K562 (cell line): ENCODE results near the gene NDUFC2. TPM values are rescaled to one million over a fixed set of nuclear protein-coding genes. Genes with fewer than 3 reads are reported as not detected.
A peak's percentile ranks its signal among the peaks of the same experiment; 100 is the strongest.
"Not testable (repeated sequence)": the region's sequence is repeated elsewhere in the genome, so short reads cannot be mapped to it uniquely, and the experiment has no call there.

ENCODE experiments used
- ATAC-seq: fragments of 200-7000 bp; cut with Tn5 transposase; 3 replicates; pipeline ENCODE4 v1.9.1; 2020; ENCODE audit warnings: moderate library complexity
- BruUV-seq: library from RNA; stranded (reverse); fragments of 400-500 nt; replicated peaks from 2 replicates; lab custom pipeline; 2021; lab: Mats Ljungman, UMichigan
- CTCF ChIA-PET: fragments of 300-600 bp; formaldehyde crosslinking; extraction: SDS; loops from one replicate; lab custom pipeline; 2021; ENCODE audit warnings: low intra/inter-chr PET ratio; lab: Yijun Ruan, JAX
- POLR2A ChIA-PET: fragments of 300-600, 350-650 bp; sonication (Branson Sonifier 250); formaldehyde crosslinking; extraction: SDS; loops from one replicate; lab custom pipeline; 2021; ENCODE audit warnings: antibody characterized with exemption, inconsistent platforms; lab: Yijun Ruan, JAX
- DNase-seq, 4 experiments: peaks; one replicate each; pipeline versions ENCODE4 v3.0.0 to v3.0.0-alpha.2; 2011 to 2018; ENCODE audit warnings: low spot score in 3 of 4, mixed read lengths in 3 of 4; ENCODE audit errors: extremely low read depth in 1 of 4
- FAIRE-seq: peaks from 2 replicates; lab custom pipeline; 2011; peaks lifted over from hg19 to GRCh38; lab: Jason Lieb, UNC
- H2AFZ ChIP-seq: 2 replicates; pipeline ENCODE4 v1.6.0; 2011; ENCODE audit warnings: low read depth, low read length, control low read depth, inconsistent platforms
- H3K27ac ChIP-seq: fragments of 200-600 bp; 3 replicates; pipeline ENCODE4 v1.8.0; 2011; ENCODE audit warnings: low read depth, mild to moderate bottlenecking, control low read depth, inconsistent platforms, low read length, moderate library complexity, mixed read lengths; ENCODE audit errors: extremely low read depth
- H3K27me3 ChIP-seq, 2 experiments: fragments of 300-600 bp in 1 of 2; 2 replicates in 1 of 2; 3 replicates in 1 of 2; pipeline versions ENCODE4 v1.6.0 to v1.8.0; 2011; ENCODE audit warnings: inconsistent platforms in 2 of 2, low read length in 2 of 2, mild to moderate bottlenecking in 1 of 2, mixed read lengths in 1 of 2, moderate library complexity in 1 of 2; ENCODE audit not compliant: control insufficient read depth in 2 of 2, insufficient read depth in 2 of 2
- H3K36me3 ChIP-seq: fragments of 300-600 bp; 3 replicates; pipeline ENCODE4 v1.8.0; 2011; ENCODE audit warnings: mild to moderate bottlenecking, low read length, inconsistent platforms; ENCODE audit not compliant: control insufficient read depth, insufficient read depth
- H3K4me1 ChIP-seq, 2 experiments: fragments of 200-600 bp in 1 of 2; replicated peaks in 1 of 2; 2 replicates in 1 of 2; 3 replicates in 1 of 2; pipeline versions ENCODE4 v1.5.1 to v1.8.0; 2011; ENCODE audit warnings: inconsistent platforms in 2 of 2, low read length in 2 of 2, mild to moderate bottlenecking in 1 of 2, mixed read lengths in 1 of 2, moderate library complexity in 1 of 2; ENCODE audit not compliant: control insufficient read depth in 2 of 2, insufficient read depth in 2 of 2
- H3K4me2 ChIP-seq: 2 replicates; pipeline ENCODE4 v1.6.1; 2011; ENCODE audit warnings: low read length, control low read depth, inconsistent platforms, mixed read lengths; ENCODE audit not compliant: insufficient read depth
- H3K4me3 ChIP-seq: fragments of 200-600 bp; sonication (generic), shearing (Covaris generic); 2 replicates; pipeline ENCODE4 v1.5.1; 2016; ENCODE audit warnings: control low read depth, inconsistent platforms
- H3K79me2 ChIP-seq: fragments of 200-600 bp; 3 replicates; pipeline ENCODE4 v1.8.0; 2011; ENCODE audit warnings: low read length, inconsistent platforms; ENCODE audit not compliant: control insufficient read depth, insufficient read depth
- H3K9ac ChIP-seq, 2 experiments: 2 replicates each; pipeline versions ENCODE4 v1.6.0 to v1.6.1; 2011; ENCODE audit warnings: low read depth in 2 of 2, low read length in 2 of 2, control low read depth in 1 of 2, inconsistent platforms in 1 of 2, mild to moderate bottlenecking in 1 of 2, mixed read lengths in 1 of 2; ENCODE audit not compliant: insufficient read depth in 1 of 2
- H3K9me1 ChIP-seq: one replicate; pipeline ENCODE4 v1.6.0; 2011; ENCODE audit warnings: inconsistent platforms, mild to moderate bottlenecking, low read length, moderate library complexity; ENCODE audit not compliant: control insufficient read depth, insufficient read depth
- H3K9me3 ChIP-seq: replicated peaks from 2 replicates; pipeline ENCODE4 v1.5.1; 2011; ENCODE audit warnings: low read depth, low read length, inconsistent platforms; ENCODE audit not compliant: control insufficient read depth, insufficient read depth
- H4K20me1 ChIP-seq: replicated peaks from 2 replicates; pipeline ENCODE4 v1.6.1; 2011; ENCODE audit warnings: low read length, inconsistent platforms, mixed read lengths; ENCODE audit not compliant: control insufficient read depth, insufficient read depth
- CBFA2T2 ChIP-seq: fragments of 450-650 bp; conservative IDR thresholded peaks from 2 replicates; pipeline ENCODE4 v1.6.1; 2017; ENCODE audit warnings: mild to moderate bottlenecking
- CBFA2T3 ChIP-seq: fragments of 450-650 bp; IDR thresholded peaks from 2 replicates; pipeline ENCODE4 v1.6.1; 2017
- CBX5 ChIP-seq: IDR thresholded peaks from 2 replicates; pipeline ENCODE4 v1.6.1; 2014; ENCODE audit warnings: low read depth, borderline replicate concordance
- CEBPB ChIP-seq: fragments of 450-650 bp; IDR thresholded peaks from 2 replicates; pipeline ENCODE4 v1.6.1; 2016; ENCODE audit warnings: missing genetic modification characterization, missing compliant biosample characterization
- DMBX1 ChIP-seq: fragments of 250-450 bp; sonication (Bioruptor Pico); IDR thresholded peaks from 2 replicates; pipeline ENCODE4 v1.8.0; 2022; ENCODE audit warnings: inconsistent platforms, mild to moderate bottlenecking, moderate library complexity, borderline replicate concordance
- EHMT2 ChIP-seq: fragments of 450-650 bp; IDR thresholded peaks from 2 replicates; pipeline ENCODE4 v1.6.1; 2018; ENCODE audit warnings: antibody characterized with exemption
- KHSRP ChIP-seq: fragments of 450-650 bp; IDR thresholded peaks from 2 replicates; pipeline ENCODE4 v1.6.1; 2017
- MEIS2 ChIP-seq: fragments of 450-650 bp; IDR thresholded peaks from 2 replicates; pipeline ENCODE4 v1.6.1; 2014; ENCODE audit warnings: mild to moderate bottlenecking; ENCODE audit not compliant: partially characterized antibody
- NCOA1 ChIP-seq: fragments of 450-650 bp; IDR thresholded peaks from 2 replicates; pipeline ENCODE4 v1.6.1; 2016; ENCODE audit warnings: low read depth
- NCOA6 ChIP-seq: fragments of 450-650 bp; IDR thresholded peaks from 2 replicates; pipeline ENCODE4 v1.6.1; 2017; ENCODE audit warnings: mild to moderate bottlenecking
- NFE2 ChIP-seq: IDR thresholded peaks from 2 replicates; pipeline ENCODE4 v1.6.1; 2014; ENCODE audit warnings: antibody characterized with exemption, low read depth
- RAD21 ChIP-seq, 2 experiments: fragments of 250-450 bp in 1 of 2; fragments of 450-650 bp in 1 of 2; sonication (Bioruptor Pico) in 1 of 2; formaldehyde crosslinking in 1 of 2; IDR thresholded peaks in 1 of 2; conservative IDR thresholded peaks in 1 of 2; 2 replicates each; pipeline versions ENCODE4 v1.4.0 to v1.8.0; 2020 to 2022; ENCODE audit warnings: mild to moderate bottlenecking in 2 of 2, moderate library complexity in 1 of 2
- SMARCA4 ChIP-seq: fragments of 450-650 bp; IDR thresholded peaks from 2 replicates; pipeline ENCODE4 v1.6.1; 2016
- SOX6 ChIP-seq: fragments of 450-650 bp; IDR thresholded peaks from 2 replicates; pipeline ENCODE4 v1.6.1; 2014; ENCODE audit warnings: mild to moderate bottlenecking
- TCF3 ChIP-seq: sonication (generic); formaldehyde crosslinking; IDR thresholded peaks from 2 replicates; pipeline ENCODE4 v1.4.0; 2020; ENCODE audit warnings: mild to moderate bottlenecking, missing genetic modification reagents
- WGBS: fragments of 100-300 bp; shearing (Covaris generic); methylation state at CpG from one replicate; pipeline ENCODE4 v1.1.6; 2016; ENCODE audit warnings: low coverage, mixed read lengths; ENCODE audit not compliant: insufficient coverage; ENCODE audit errors: missing lambda C conversion rate; 5-methylcytosine and 5-hydroxymethylcytosine counted together
- in situ Hi-C: fragments of 300-500 bp; cut with MboI; formaldehyde crosslinking; loops from 4 replicates; pipeline ENCODE4 v1.15.0; 2018; ENCODE audit warnings: inconsistent platforms, mixed read lengths
- intact Hi-C: fragments of 100-400 bp; cut with micrococcal nuclease; formaldehyde crosslinking; loops from 2 replicates; pipeline ENCODE4 v1.14.2; 2022
- polyA plus RNA-seq, 8 experiments: library from polyadenylated mRNA; depleted of rRNA in 4 of 8; stranded (reverse) in 5 of 8; unstranded in 3 of 8; fragments of >200 nt; fragmentation: Nextera tagmentation in 2 of 8; fragmentation: Illumina TruSeq in 1 of 8; extraction: Ambion mirVana in 2 of 8; extraction: Trizol in 1 of 8; gene quantifications; 2 replicates each; pipeline versions ENCODE4 v1.2.1 to v1.2.3, GENCODE V29; 2011 to 2014; ENCODE audit warnings: inconsistent platforms in 1 of 8, missing spikeins in 1 of 8
- total RNA-seq, 7 experiments: library from RNA; depleted of rRNA in 6 of 7; stranded (reverse); fragments of >200 nt in 6 of 7; fragmentation: Illumina TruSeq in 2 of 7; extraction: Trizol in 2 of 7; gene quantifications; 2 replicates each; pipeline versions ENCODE4 v1.2.1 to v1.2.3, GENCODE V29; 2011 to 2021; ENCODE audit warnings: low replicate concordance in 1 of 7
- TF ChIP-seq, protein P1 (sequence below): IDR thresholded peaks from 3 replicates; pipeline ENCODE4 v1.6.1; 2011; ENCODE audit warnings: borderline replicate concordance, mild to moderate bottlenecking, moderate library complexity; ENCODE audit not compliant: insufficient read length; ENCODE audit errors: extremely low read depth

The NDUFC2 gene
- total and polyA plus RNA-seq, 9 of the 15 experiments (the other 6 are each of a cell fraction or from before 2014, with no cell fraction given), result 168 to 1,119 (median 442) TPM

DNA sequence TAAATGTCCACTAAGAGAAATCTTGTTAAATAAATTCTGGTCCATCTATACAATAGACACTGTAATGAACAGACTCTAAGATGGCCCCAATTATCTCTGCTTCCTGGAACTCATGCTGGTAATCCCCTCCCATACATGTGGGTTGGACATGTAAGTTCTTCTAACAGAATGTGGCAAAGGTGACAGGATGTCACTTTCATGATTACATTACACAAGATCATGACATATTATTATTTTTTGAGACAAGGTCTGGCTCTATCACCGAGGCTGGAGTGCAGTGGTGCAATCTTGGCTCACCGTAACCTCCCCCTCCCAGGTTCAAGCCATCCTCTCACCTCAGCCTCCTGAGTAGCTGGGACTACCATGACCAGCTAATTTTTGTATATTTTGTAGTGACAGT, 14.6 kb upstream of the NDUFC2 start (continued):
- TF ChIP-seq TCF3 (CRISPR knock-in tag) (peak; percentile 16; the same call in 1 of the 2 replicates), NCOA6 (no peak), KHSRP (no peak), NCOA1 (no peak), SMARCA4 (no peak), MEIS2 (peak; percentile 35), CEBPB (tag) (peak; percentile 59)
- TF ChIP-seq, protein P1, sequence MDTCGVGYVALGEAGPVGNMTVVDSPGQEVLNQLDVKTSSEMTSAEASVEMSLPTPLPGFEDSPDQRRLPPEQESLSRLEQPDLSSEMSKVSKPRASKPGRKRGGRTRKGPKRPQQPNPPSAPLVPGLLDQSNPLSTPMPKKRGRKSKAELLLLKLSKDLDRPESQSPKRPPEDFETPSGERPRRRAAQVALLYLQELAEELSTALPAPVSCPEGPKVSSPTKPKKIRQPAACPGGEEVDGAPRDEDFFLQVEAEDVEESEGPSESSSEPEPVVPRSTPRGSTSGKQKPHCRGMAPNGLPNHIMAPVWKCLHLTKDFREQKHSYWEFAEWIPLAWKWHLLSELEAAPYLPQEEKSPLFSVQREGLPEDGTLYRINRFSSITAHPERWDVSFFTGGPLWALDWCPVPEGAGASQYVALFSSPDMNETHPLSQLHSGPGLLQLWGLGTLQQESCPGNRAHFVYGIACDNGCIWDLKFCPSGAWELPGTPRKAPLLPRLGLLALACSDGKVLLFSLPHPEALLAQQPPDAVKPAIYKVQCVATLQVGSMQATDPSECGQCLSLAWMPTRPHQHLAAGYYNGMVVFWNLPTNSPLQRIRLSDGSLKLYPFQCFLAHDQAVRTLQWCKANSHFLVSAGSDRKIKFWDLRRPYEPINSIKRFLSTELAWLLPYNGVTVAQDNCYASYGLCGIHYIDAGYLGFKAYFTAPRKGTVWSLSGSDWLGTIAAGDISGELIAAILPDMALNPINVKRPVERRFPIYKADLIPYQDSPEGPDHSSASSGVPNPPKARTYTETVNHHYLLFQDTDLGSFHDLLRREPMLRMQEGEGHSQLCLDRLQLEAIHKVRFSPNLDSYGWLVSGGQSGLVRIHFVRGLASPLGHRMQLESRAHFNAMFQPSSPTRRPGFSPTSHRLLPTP, result no peak

DNA sequence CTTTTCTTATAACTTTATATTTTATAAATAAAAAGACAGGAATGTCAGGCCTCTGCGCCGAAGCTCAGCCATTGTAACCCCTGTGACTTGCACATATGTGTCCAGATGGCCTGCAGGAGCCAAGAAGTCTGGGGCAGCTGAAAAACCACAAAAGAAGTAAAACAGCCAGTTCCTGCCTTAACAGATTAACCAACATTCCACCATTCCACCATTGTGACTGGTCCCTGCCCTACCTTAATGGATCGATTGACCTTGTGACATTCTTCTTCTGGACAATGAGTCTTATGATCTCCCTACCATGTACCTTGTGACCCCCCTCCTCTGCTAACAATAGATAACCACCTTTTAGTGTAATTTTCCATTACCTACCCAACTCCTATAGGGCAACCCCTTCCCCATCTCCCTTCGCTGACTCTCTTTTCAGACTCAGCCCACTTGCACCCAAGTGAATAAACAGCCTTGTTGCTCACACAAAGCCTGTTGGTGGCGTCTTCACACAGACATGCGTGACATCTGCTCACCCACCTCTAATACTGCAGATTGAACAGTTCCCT, 6.9 kb upstream of the NDUFC2 start:
- peak overlapping the region; percentile 20; the same call in 1 of the 2 replicates for H2AFZ ChIP-seq
- H3K9me3 ChIP-seq, H3K79me2 ChIP-seq, in situ Hi-C loops, H3K4me1 ChIP-seq, H3K4me2 ChIP-seq, BruUV-seq, H3K9me1 ChIP-seq, H3K4me3 ChIP-seq, FAIRE-seq, H3K36me3 ChIP-seq, H3K27me3 ChIP-seq, CTCF ChIA-PET, ATAC-seq, H3K9ac ChIP-seq, H3K27ac ChIP-seq, DNase-seq, H4K20me1 ChIP-seq: not testable (repeated sequence)
- peak; percentile 7; the same call in 1 of the 2 replicates for TF ChIP-seq NFE2
- TF ChIP-seq CBFA2T3, result peak; percentile 25; the same call in 1 of the 2 replicates
- TF ChIP-seq RAD21 (CRISPR knock-in tag; conservative IDR thresholded peaks at IDR 0.05 in 1 of 2, IDR thresholded peaks at IDR 0.05 in 1 of 2), result 0 out of 4 replicates have a peak, but pooled peaks of 1 of the 2 experiments have one; percentile 4
- peak; percentile 42; the same call in 1 of the 2 replicates for TF ChIP-seq EHMT2
- TF ChIP-seq DMBX1 (CRISPR knock-in tag), result peak; percentile 32; the same call in 1 of the 2 replicates
- 0 out of 2 replicates have a peak, but pooled peaks have one; percentile 51 for TF ChIP-seq CBX5
- TF ChIP-seq SOX6, result peak; percentile 23; the same call in 1 of the 2 replicates
- 0 out of 2 replicates have a peak, but pooled peaks have one; percentile 16 for TF ChIP-seq TCF3 (CRISPR knock-in tag)
- 0 out of 2 replicates have a peak, but pooled peaks have one; percentile 18 for TF ChIP-seq CBFA2T2
- WGBS, result 81% methylated on average over 6 of the region's 6 CpGs
- POLR2A ChIA-PET, result interaction anchor here (2.0 kb wide), 1 partner anchor 9 kb away, joined by 8 read pairs; no protein-coding TSS in a partner anchor
- intact Hi-C loops, result loop anchor here (10.0 kb wide), 1 partner anchor 208 kb away; no protein-coding TSS in a partner anchor
